K562 (cell line): ENCODE measurements around the gene NENF. TPM values are rescaled to one million over a fixed set of nuclear protein-coding genes. Genes with fewer than 3 reads are reported as not detected.

Experiments
- ATAC-seq: fragments of 200-7000 bp; cut with Tn5 transposase; 3 replicates; pipeline ENCODE4 v1.9.1; 2020; ENCODE audit warnings: moderate library complexity
- BruUV-seq: library from RNA; stranded (reverse); fragments of 400-500 nt; replicated peaks from 2 replicates; lab custom pipeline; 2021; lab: Mats Ljungman, UMichigan
- CTCF ChIA-PET: fragments of 300-600 bp; formaldehyde crosslinking; extraction: SDS; loops from one replicate; lab custom pipeline; 2021; ENCODE audit warnings: low intra/inter-chr PET ratio; lab: Yijun Ruan, JAX
- POLR2A ChIA-PET: fragments of 300-600, 350-650 bp; sonication (Branson Sonifier 250); formaldehyde crosslinking; extraction: SDS; loops from one replicate; lab custom pipeline; 2021; ENCODE audit warnings: antibody characterized with exemption, inconsistent platforms; lab: Yijun Ruan, JAX
- DNase-seq, 4 experiments: peaks; one replicate each; pipeline versions ENCODE4 v3.0.0 to v3.0.0-alpha.2; 2011 to 2018; ENCODE audit warnings: low spot score in 3 of 4, mixed read lengths in 3 of 4; ENCODE audit errors: extremely low read depth in 1 of 4
- FAIRE-seq: peaks from 2 replicates; lab custom pipeline; 2011; peaks lifted over from hg19 to GRCh38; lab: Jason Lieb, UNC
- H2AFZ ChIP-seq: 2 replicates; pipeline ENCODE4 v1.6.0; 2011; ENCODE audit warnings: low read depth, low read length, control low read depth, inconsistent platforms
- H3K27ac ChIP-seq: fragments of 200-600 bp; 3 replicates; pipeline ENCODE4 v1.8.0; 2011; ENCODE audit warnings: low read depth, mild to moderate bottlenecking, control low read depth, inconsistent platforms, low read length, moderate library complexity, mixed read lengths; ENCODE audit errors: extremely low read depth
- H3K27me3 ChIP-seq, 2 experiments: fragments of 300-600 bp in 1 of 2; 2 replicates in 1 of 2; 3 replicates in 1 of 2; pipeline versions ENCODE4 v1.6.0 to v1.8.0; 2011; ENCODE audit warnings: inconsistent platforms in 2 of 2, low read length in 2 of 2, mild to moderate bottlenecking in 1 of 2, mixed read lengths in 1 of 2, moderate library complexity in 1 of 2; ENCODE audit not compliant: control insufficient read depth in 2 of 2, insufficient read depth in 2 of 2
- H3K36me3 ChIP-seq: fragments of 300-600 bp; 3 replicates; pipeline ENCODE4 v1.8.0; 2011; ENCODE audit warnings: mild to moderate bottlenecking, low read length, inconsistent platforms; ENCODE audit not compliant: control insufficient read depth, insufficient read depth
- H3K4me1 ChIP-seq, 2 experiments: fragments of 200-600 bp in 1 of 2; replicated peaks in 1 of 2; 2 replicates in 1 of 2; 3 replicates in 1 of 2; pipeline versions ENCODE4 v1.5.1 to v1.8.0; 2011; ENCODE audit warnings: inconsistent platforms in 2 of 2, low read length in 2 of 2, mild to moderate bottlenecking in 1 of 2, mixed read lengths in 1 of 2, moderate library complexity in 1 of 2; ENCODE audit not compliant: control insufficient read depth in 2 of 2, insufficient read depth in 2 of 2
- H3K4me2 ChIP-seq: 2 replicates; pipeline ENCODE4 v1.6.1; 2011; ENCODE audit warnings: low read length, control low read depth, inconsistent platforms, mixed read lengths; ENCODE audit not compliant: insufficient read depth
- H3K4me3 ChIP-seq: fragments of 200-600 bp; sonication (generic), shearing (Covaris generic); 2 replicates; pipeline ENCODE4 v1.5.1; 2016; ENCODE audit warnings: control low read depth, inconsistent platforms
- H3K79me2 ChIP-seq: fragments of 200-600 bp; 3 replicates; pipeline ENCODE4 v1.8.0; 2011; ENCODE audit warnings: low read length, inconsistent platforms; ENCODE audit not compliant: control insufficient read depth, insufficient read depth
- H3K9ac ChIP-seq, 2 experiments: 2 replicates each; pipeline versions ENCODE4 v1.6.0 to v1.6.1; 2011; ENCODE audit warnings: low read depth in 2 of 2, low read length in 2 of 2, control low read depth in 1 of 2, inconsistent platforms in 1 of 2, mild to moderate bottlenecking in 1 of 2, mixed read lengths in 1 of 2; ENCODE audit not compliant: insufficient read depth in 1 of 2
- H3K9me1 ChIP-seq: one replicate; pipeline ENCODE4 v1.6.0; 2011; ENCODE audit warnings: inconsistent platforms, mild to moderate bottlenecking, low read length, moderate library complexity; ENCODE audit not compliant: control insufficient read depth, insufficient read depth
- H3K9me3 ChIP-seq: replicated peaks from 2 replicates; pipeline ENCODE4 v1.5.1; 2011; ENCODE audit warnings: low read depth, low read length, inconsistent platforms; ENCODE audit not compliant: control insufficient read depth, insufficient read depth
- H4K20me1 ChIP-seq: replicated peaks from 2 replicates; pipeline ENCODE4 v1.6.1; 2011; ENCODE audit warnings: low read length, inconsistent platforms, mixed read lengths; ENCODE audit not compliant: control insufficient read depth, insufficient read depth
- FOXK1 ChIP-seq: sonication (generic); formaldehyde crosslinking; IDR thresholded peaks from 2 replicates; pipeline ENCODE4 v1.8.0; 2022; ENCODE audit warnings: missing genetic modification reagents, mild to moderate bottlenecking, borderline replicate concordance
- HNRNPK ChIP-seq: fragments of 200-400 bp; formaldehyde crosslinking; IDR thresholded peaks from one replicate; pipeline ENCODE4 v1.6.1; 2018; ENCODE audit warnings: mild to moderate bottlenecking, low read depth, low read length; ENCODE audit not compliant: poor library complexity, severe bottlenecking
- IRF2 ChIP-seq: sonication (generic); formaldehyde crosslinking; IDR thresholded peaks from 2 replicates; pipeline ENCODE4 v1.8.1; 2022; ENCODE audit warnings: mild to moderate bottlenecking, missing genetic modification reagents
- PCBP1 ChIP-seq: fragments of 200-400 bp; formaldehyde crosslinking; IDR thresholded peaks from 2 replicates; pipeline ENCODE4 v1.6.1; 2018; ENCODE audit warnings: mild to moderate bottlenecking, low read depth, low read length; ENCODE audit not compliant: poor library complexity, severe bottlenecking
- POLR2AphosphoS2 ChIP-seq: IDR thresholded peaks from 2 replicates; pipeline ENCODE4 v1.6.1; 2012; ENCODE audit warnings: low read length, improper control_type of control experiment
- RBFOX2 ChIP-seq: fragments of 200-400 bp; formaldehyde crosslinking; IDR thresholded peaks from 2 replicates; pipeline ENCODE4 v1.6.1; 2017; ENCODE audit warnings: low read depth, mild to moderate bottlenecking, low read length, moderate library complexity
- TAF1 ChIP-seq: IDR thresholded peaks from 2 replicates; pipeline ENCODE4 v1.6.1; 2011; ENCODE audit warnings: mild to moderate bottlenecking, low read length, moderate library complexity; ENCODE audit not compliant: insufficient read depth, control insufficient read depth, severe bottlenecking; ENCODE audit errors: extremely low read depth
- ZC3H11A ChIP-seq: IDR thresholded peaks from 2 replicates; pipeline ENCODE4 v1.6.1; 2012; ENCODE audit warnings: low read depth, low read length, improper control_type of control experiment
- ZNF764 ChIP-seq: fragments of 250-450 bp; sonication (Bioruptor Pico); IDR thresholded peaks from 2 replicates; pipeline ENCODE4 v1.4.0; 2020; ENCODE audit warnings: low read depth, mild to moderate bottlenecking, moderate library complexity
- WGBS: fragments of 100-300 bp; shearing (Covaris generic); methylation state at CpG from one replicate; pipeline ENCODE4 v1.1.6; 2016; ENCODE audit warnings: low coverage, mixed read lengths; ENCODE audit not compliant: insufficient coverage; ENCODE audit errors: missing lambda C conversion rate; 5-methylcytosine and 5-hydroxymethylcytosine counted together
- in situ Hi-C: fragments of 300-500 bp; cut with MboI; formaldehyde crosslinking; loops from 4 replicates; pipeline ENCODE4 v1.15.0; 2018; ENCODE audit warnings: inconsistent platforms, mixed read lengths
- intact Hi-C: fragments of 100-400 bp; cut with micrococcal nuclease; formaldehyde crosslinking; loops from 2 replicates; pipeline ENCODE4 v1.14.2; 2022
- polyA plus RNA-seq, 8 experiments: library from polyadenylated mRNA; depleted of rRNA in 4 of 8; stranded (reverse) in 5 of 8; unstranded in 3 of 8; fragments of >200 nt; fragmentation: Nextera tagmentation in 2 of 8; fragmentation: Illumina TruSeq in 1 of 8; extraction: Ambion mirVana in 2 of 8; extraction: Trizol in 1 of 8; gene quantifications; 2 replicates each; pipeline versions ENCODE4 v1.2.1 to v1.2.3, GENCODE V29; 2011 to 2014; ENCODE audit warnings: inconsistent platforms in 1 of 8, missing spikeins in 1 of 8
- total RNA-seq, 7 experiments: library from RNA; depleted of rRNA in 6 of 7; stranded (reverse); fragments of >200 nt in 6 of 7; fragmentation: Illumina TruSeq in 2 of 7; extraction: Trizol in 2 of 7; gene quantifications; 2 replicates each; pipeline versions ENCODE4 v1.2.1 to v1.2.3, GENCODE V29; 2011 to 2021; ENCODE audit warnings: low replicate concordance in 1 of 7
- TF ChIP-seq, protein P1 (sequence below): fragments of 250-450 bp; sonication (Bioruptor Pico); IDR thresholded peaks from 2 replicates; pipeline ENCODE4 v1.4.0; 2020; ENCODE audit warnings: mild to moderate bottlenecking, moderate library complexity
- TF ChIP-seq, protein P2 (sequence below), 2 experiments: fragments of 450-650 bp; conservative IDR thresholded peaks; 2 replicates each; pipeline ENCODE4 v1.6.1; 2017; ENCODE audit warnings: mild to moderate bottlenecking in 2 of 2, moderate library complexity in 2 of 2

Gene NENF
- total and polyA plus RNA-seq, 9 of the 15 experiments (the other 6 are each of a cell fraction or from before 2014, with no cell fraction given): 6.1 to 100 (median 72.8) TPM

DNA sequence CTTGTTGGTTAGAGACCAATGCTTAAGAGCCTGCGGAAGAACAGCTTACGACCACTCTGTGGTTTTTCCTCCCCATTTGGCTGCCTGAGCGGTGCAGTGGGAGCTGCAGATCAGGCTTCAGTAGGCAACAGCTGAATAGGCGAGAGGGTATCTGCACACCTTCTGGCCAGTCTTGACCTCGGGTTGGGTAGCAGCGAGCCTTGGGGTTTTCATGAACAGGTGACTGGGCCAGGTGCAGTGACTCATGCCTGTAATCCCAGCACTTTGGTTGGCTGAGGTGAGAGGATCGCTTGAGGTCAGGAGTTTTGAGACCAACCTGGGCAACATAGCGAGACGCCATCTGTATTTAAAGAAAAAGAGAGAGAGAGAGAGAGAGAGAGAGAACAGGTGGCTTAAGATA, 41.0 kb downstream of the NENF start:
- ChIA-PET POLR2A (interaction anchor here (1.7 kb wide), 1 partner anchor 135 kb away, joined by 5 read pairs; the partner anchor contains the start of gene ATF3), CTCF (no interaction called here)
- Histone ChIP-seq H3K27ac (no peak overlapping the region), H3K4me3 (no peak overlapping the region), H2AFZ (no peak overlapping the region), H4K20me1 (no peaks in the 10 kb centered on the region; the same call in 1 of the 2 replicates), H3K9me3 (no peaks in the 10 kb centered on the region), H3K4me2 (no peak overlapping the region), H3K9ac (no peak overlapping the region; a peak in 1 of 4 replicates), H3K9me1 (no peaks in the 10 kb centered on the region), H3K4me1 (peaks cover 8 to 12% of the 10 kb centered on the region in 2 experiments), H3K36me3 (no peaks in the 10 kb centered on the region), H3K27me3 (peaks cover 15 to 39% of the 10 kb centered on the region in 2 experiments; a peak in 4 of 5 replicates), H3K79me2 (no peaks in the 10 kb centered on the region)
- no peak for FAIRE-seq
- in situ Hi-C loops (no loop called here), intact Hi-C loops (loop anchor here (10.0 kb wide), 1 partner anchor 441 kb away; no protein-coding TSS in a partner anchor)
- no peak for DNase-seq
- BruUV-seq: no TSS peak
- TF ChIP-seq ZNF764 (no peak), HNRNPK (no peak), FOXK1 (CRISPR knock-in tag) (no peak), IRF2 (CRISPR knock-in tag) (no peak), RBFOX2 (no peak), TAF1 (no peak), PCBP1 (no peak), ZC3H11A (no peak), POLR2AphosphoS2 (no peak)
- TF ChIP-seq, protein P1, sequence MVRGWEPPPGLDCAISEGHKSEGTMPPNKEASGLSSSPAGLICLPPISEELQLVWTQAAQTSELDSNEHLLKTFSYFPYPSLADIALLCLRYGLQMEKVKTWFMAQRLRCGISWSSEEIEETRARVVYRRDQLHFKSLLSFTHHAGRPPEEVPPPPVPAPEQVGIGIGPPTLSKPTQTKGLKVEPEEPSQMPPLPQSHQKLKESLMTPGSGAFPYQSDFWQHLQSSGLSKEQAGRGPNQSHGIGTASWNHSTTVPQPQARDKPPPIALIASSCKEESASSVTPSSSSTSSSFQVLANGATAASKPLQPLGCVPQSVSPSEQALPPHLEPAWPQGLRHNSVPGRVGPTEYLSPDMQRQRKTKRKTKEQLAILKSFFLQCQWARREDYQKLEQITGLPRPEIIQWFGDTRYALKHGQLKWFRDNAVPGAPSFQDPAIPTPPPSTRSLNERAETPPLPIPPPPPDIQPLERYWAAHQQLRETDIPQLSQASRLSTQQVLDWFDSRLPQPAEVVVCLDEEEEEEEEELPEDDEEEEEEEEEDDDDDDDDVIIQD: no peak
- TF ChIP-seq, protein P2, sequence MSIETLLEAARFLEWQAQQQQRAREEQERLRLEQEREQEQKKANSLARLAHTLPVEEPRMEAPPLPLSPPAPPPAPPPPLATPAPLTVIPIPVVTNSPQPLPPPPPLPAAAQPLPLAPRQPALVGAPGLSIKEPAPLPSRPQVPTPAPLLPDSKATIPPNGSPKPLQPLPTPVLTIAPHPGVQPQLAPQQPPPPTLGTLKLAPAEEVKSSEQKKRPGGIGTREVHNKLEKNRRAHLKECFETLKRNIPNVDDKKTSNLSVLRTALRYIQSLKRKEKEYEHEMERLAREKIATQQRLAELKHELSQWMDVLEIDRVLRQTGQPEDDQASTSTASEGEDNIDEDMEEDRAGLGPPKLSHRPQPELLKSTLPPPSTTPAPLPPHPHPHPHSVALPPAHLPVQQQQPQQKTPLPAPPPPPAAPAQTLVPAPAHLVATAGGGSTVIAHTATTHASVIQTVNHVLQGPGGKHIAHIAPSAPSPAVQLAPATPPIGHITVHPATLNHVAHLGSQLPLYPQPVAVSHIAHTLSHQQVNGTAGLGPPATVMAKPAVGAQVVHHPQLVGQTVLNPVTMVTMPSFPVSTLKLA (conservative IDR thresholded peaks at IDR 0.05): no peak
- WGBS: 12% methylated on average over 9 of the region's 9 CpGs
- no peak for ATAC-seq
